Esophagus muscularis mucosa (tissue), 4 donors: ENCODE data around the gene DLG5.

Experiments used
- CTCF ChIP-seq, 3 experiments: fragments of 200-600 bp in 2 of 3; fragments of 450-650 bp in 1 of 3; sonication (generic) in 2 of 3; IDR thresholded peaks; one replicate each; pipeline ENCODE4 v1.5.1; 2017 to 2019; ENCODE audit warnings: antibody characterized with exemption in 3 of 3, mild to moderate bottlenecking in 2 of 3, moderate library complexity in 1 of 3
- EP300 ChIP-seq: sonication (generic); formaldehyde crosslinking; IDR thresholded peaks from one replicate; pipeline ENCODE4 v1.6.1; 2017; ENCODE audit warnings: antibody characterized with exemption
- POLR2A ChIP-seq: fragments of 450-650 bp; IDR thresholded peaks from one replicate; pipeline ENCODE4 v1.6.1; 2017; ENCODE audit warnings: antibody characterized with exemption, moderate library complexity, mild to moderate bottlenecking, low read depth
- POLR2AphosphoS5 ChIP-seq, 2 donors: sonication (generic); formaldehyde crosslinking; IDR thresholded peaks; one replicate each; pipeline ENCODE4 v1.6.1; 2017; ENCODE audit warnings: antibody characterized with exemption in 2 of 2

- no peak for TF ChIP-seq POLR2A
- TF ChIP-seq CTCF (IDR thresholded peaks at IDR 0.05): no peak
- TF ChIP-seq EP300: no peak
- no peak for TF ChIP-seq POLR2AphosphoS5 (IDR thresholded peaks at IDR 0.05)
Measured at GRCh38 chr10:77907462-77907861, 19.1 kb downstream of the DLG5 start.
